ENCODE results near the gene DMRT3. TPM values are rescaled to one million over a fixed set of nuclear protein-coding genes. Genes with fewer than 3 reads are reported as not detected.

DMRT3 gene
- total and polyA plus RNA-seq, 2 donors (not counting 1 experiment from before 2014, with no cell fraction given), result not detected

GRCh38 chr9:959105-959504 is 17.4 kb upstream of the DMRT3 start:
- Histone ChIP-seq H3K27me3 (ENCODE audit: control insufficient read depth, insufficient read depth, low read length) (no peaks in the 10 kb centered on the region), H3K27ac (ENCODE audit: insufficient read depth, low read length) (no peak overlapping the region), H3K9me3 (ENCODE audit: control insufficient read depth, insufficient read depth, low read depth, low read length) (no peaks in the 10 kb centered on the region), H4K20me1 (ENCODE audit: control insufficient read depth, extremely low read depth, insufficient read depth, low read length) (no peaks in the 10 kb centered on the region), H3K36me3 (ENCODE audit: control insufficient read depth, insufficient read depth, low read length) (no peaks in the 10 kb centered on the region), H3K4me2 (ENCODE audit: extremely low read depth, insufficient read depth, low read length) (no peak overlapping the region), H3K9ac (ENCODE audit: insufficient read depth, low read length) (no peak overlapping the region), H3K4me1 (ENCODE audit: control insufficient read depth, extremely low read depth, insufficient read depth, low read length) (no peaks in the 10 kb centered on the region), H3K4me3 (replicated peaks in 1 of 4; ENCODE audit: control extremely low read depth in 1 of 4, insufficient read depth in 1 of 4, low read depth in 3 of 4, low read length in 4 of 4) (no peak overlapping the region), H2AFZ (ENCODE audit: low read length) (no peak overlapping the region), H3K79me2 (ENCODE audit: control insufficient read depth, insufficient read depth, low read length) (no peaks in the 10 kb centered on the region)
- no peak for TF ChIP-seq EZH2 (IDR thresholded peaks at IDR 0.05; ENCODE audit: low read length, missing control alignments)
- TF ChIP-seq CTCF (conservative IDR thresholded peaks at IDR 0.05 in 1 of 2, IDR thresholded peaks at IDR 0.05 in 1 of 2; ENCODE audit: low read depth in 1 of 2, low read length in 2 of 2), result no peak
- DNase-seq (ENCODE audit: low read depth in 2 of 2), result no peak

- Histone ChIP-seq H3K4me3 (replicated peaks in 1 of 4; ENCODE audit: control extremely low read depth in 1 of 4, insufficient read depth in 1 of 4, low read depth in 3 of 4, low read length in 4 of 4) (no peak overlapping the region), H3K4me1 (ENCODE audit: control insufficient read depth, extremely low read depth, insufficient read depth, low read length) (no peaks in the 10 kb centered on the region), H3K27ac (ENCODE audit: insufficient read depth, low read length) (no peak overlapping the region), H2AFZ (ENCODE audit: low read length) (no peak overlapping the region), H3K9ac (ENCODE audit: insufficient read depth, low read length) (no peak overlapping the region), H3K27me3 (ENCODE audit: control insufficient read depth, insufficient read depth, low read length) (no peaks in the 10 kb centered on the region), H3K36me3 (ENCODE audit: control insufficient read depth, insufficient read depth, low read length) (no peaks in the 10 kb centered on the region), H4K20me1 (ENCODE audit: control insufficient read depth, extremely low read depth, insufficient read depth, low read length) (no peaks in the 10 kb centered on the region), H3K4me2 (ENCODE audit: extremely low read depth, insufficient read depth, low read length) (no peak overlapping the region), H3K79me2 (ENCODE audit: control insufficient read depth, insufficient read depth, low read length) (no peaks in the 10 kb centered on the region), H3K9me3 (ENCODE audit: control insufficient read depth, insufficient read depth, low read depth, low read length) (no peaks in the 10 kb centered on the region)
- TF ChIP-seq EZH2 (IDR thresholded peaks at IDR 0.05; ENCODE audit: low read length, missing control alignments) (no peak), CTCF (conservative IDR thresholded peaks at IDR 0.05 in 1 of 2, IDR thresholded peaks at IDR 0.05 in 1 of 2; ENCODE audit: low read depth in 1 of 2, low read length in 2 of 2) (no peak)
- DNase-seq (ENCODE audit: low read depth in 2 of 2), result no peak
Measured at GRCh38 chr9:959914-960313, 16.5 kb upstream of the DMRT3 start.

GRCh38 chr9:962023-962422 is 14.4 kb upstream of the DMRT3 start:
- Histone ChIP-seq H3K4me1 (ENCODE audit: control insufficient read depth, extremely low read depth, insufficient read depth, low read length) (no peaks in the 10 kb centered on the region), H3K79me2 (ENCODE audit: control insufficient read depth, insufficient read depth, low read length) (no peaks in the 10 kb centered on the region), H3K36me3 (ENCODE audit: control insufficient read depth, insufficient read depth, low read length) (no peaks in the 10 kb centered on the region), H2AFZ (ENCODE audit: low read length) (no peak overlapping the region), H3K4me3 (replicated peaks in 1 of 4; ENCODE audit: control extremely low read depth in 1 of 4, insufficient read depth in 1 of 4, low read depth in 3 of 4, low read length in 4 of 4) (no peak overlapping the region), H3K9me3 (ENCODE audit: control insufficient read depth, insufficient read depth, low read depth, low read length) (no peaks in the 10 kb centered on the region), H3K9ac (ENCODE audit: insufficient read depth, low read length) (no peak overlapping the region), H3K4me2 (ENCODE audit: extremely low read depth, insufficient read depth, low read length) (no peak overlapping the region), H3K27ac (ENCODE audit: insufficient read depth, low read length) (no peak overlapping the region), H3K27me3 (ENCODE audit: control insufficient read depth, insufficient read depth, low read length) (no peaks in the 10 kb centered on the region), H4K20me1 (ENCODE audit: control insufficient read depth, extremely low read depth, insufficient read depth, low read length) (no peaks in the 10 kb centered on the region)
- DNase-seq (ENCODE audit: low read depth in 2 of 2), result peak in 1 of 2 donors; percentile 8
- TF ChIP-seq CTCF (conservative IDR thresholded peaks at IDR 0.05 in 1 of 2, IDR thresholded peaks at IDR 0.05 in 1 of 2; ENCODE audit: low read depth in 1 of 2, low read length in 2 of 2) (no peak), EZH2 (IDR thresholded peaks at IDR 0.05; ENCODE audit: low read length, missing control alignments) (no peak)

Measured in fibroblast of lung (primary cell).